Lower leg skin (tissue), 3 donors: ENCODE data around the gene ENTREP1.

Experiments
- CTCF ChIP-seq, 3 donors: fragments of 450-650 bp; IDR thresholded peaks; one replicate each; pipeline ENCODE4 v1.5.1; 2016; ENCODE audit warnings: antibody characterized with exemption in 3 of 3, mild to moderate bottlenecking in 3 of 3, moderate library complexity in 2 of 3
- POLR2A ChIP-seq, 2 donors: fragments of 450-650 bp; IDR thresholded peaks; one replicate each; pipeline ENCODE4 v1.6.1; 2016 to 2017; ENCODE audit warnings: antibody characterized with exemption in 2 of 2, mild to moderate bottlenecking in 1 of 2, moderate library complexity in 1 of 2

GRCh38 chr9:69308206-69308931 lies 16.6 kb upstream of the ENTREP1 start:
- TF ChIP-seq CTCF (IDR thresholded peaks at IDR 0.05) (no peak), POLR2A (IDR thresholded peaks at IDR 0.05) (no peak)
